Stimulated activated CD4-positive, alpha-beta T cell treated with anti-CD3 and anti-CD28 coated beads, TNF-alpha, amount 100 ng/mL, for 48 hours (primary cell): Measurements from ENCODE around the gene CANT1.
"Not testable (repeated sequence)": the region's sequence is repeated elsewhere in the genome, so short reads cannot be mapped to it uniquely, and the experiment has no call there.

Experiments used
- DNase-seq, 3 donors: peaks; one replicate each; pipeline ENCODE4 v3.0.0-alpha.2; 2020; ENCODE audit warnings: low read depth in 3 of 3

CANT1 gene

GRCh38 chr17:79027274-79027924 lies 17.8 kb upstream of the CANT1 start:
- no peak for DNase-seq

- no peak for DNase-seq
Measured at GRCh38 chr17:79026376-79027273, 17.1 kb upstream of the CANT1 start.

- DNase-seq = no peak
Measured at GRCh38 chr17:79024901-79025737, 15.6 kb upstream of the CANT1 start.

- peak in 1 of 3 donors; percentile 26 for DNase-seq
Measured at GRCh38 chr17:79023886-79024771, 14.6 kb upstream of the CANT1 start, which contains the start of gene C1QTNF1. Gene C1QTNF1, plus strand, starts transcription at chr17:79024169. Its CDS starts 19,800 bp downstream, at chr17:79043969.

- DNase-seq = no peak
Measured at GRCh38 chr17:79023180-79023705, 13.7 kb upstream of the CANT1 start.

GRCh38 chr17:79022507-79022991 lies 13.0 kb upstream of the CANT1 start:
- DNase-seq = no peak

- DNase-seq = not testable (repeated sequence)
Measured at GRCh38 chr17:79021929-79022328, 12.4 kb upstream of the CANT1 start.

- no peak for DNase-seq
Measured at GRCh38 chr17:79020631-79021301, 11.2 kb upstream of the CANT1 start.

GRCh38 chr17:79019632-79020584 lies 10.3 kb upstream of the CANT1 start:
- DNase-seq = peak in 1 of 3 donors; percentile 29

- DNase-seq = no peak
Measured at GRCh38 chr17:79019261-79019631, 9.7 kb upstream of the CANT1 start.

- DNase-seq = no peak
Measured at GRCh38 chr17:79018370-79018695, 8.8 kb upstream of the CANT1 start.

- DNase-seq = no peak
Measured at GRCh38 chr17:79017546-79018369, 8.2 kb upstream of the CANT1 start.

GRCh38 chr17:79014158-79014758 lies 4.7 kb upstream of the CANT1 start:
- no peak for DNase-seq

- DNase-seq = no peak
Measured at GRCh38 chr17:79012563-79013134, 3.1 kb upstream of the CANT1 start.

- no peak for DNase-seq
Measured at GRCh38 chr17:79011451-79012147, 2.0 kb upstream of the CANT1 start.

- DNase-seq = no peak
Measured at GRCh38 chr17:79010304-79010646, 711 bp upstream of the CANT1 start.
